ACC112 (cell line): ENCODE data around the gene SEC14L6.
"Not testable (repeated sequence)": the region's sequence is repeated elsewhere in the genome, so short reads cannot be mapped to it uniquely, and the experiment has no call there.

ENCODE experiments used
- H2AFZ ChIP-seq: fragments of 200-600 bp; sonication (generic); one replicate; pipeline ENCODE4 v1.6.0; 2017; ENCODE audit warnings: antibody characterized with exemption, low read length; ENCODE audit not compliant: unreplicated experiment
- H3K27ac ChIP-seq: fragments of 200-600 bp; sonication (generic); 2 replicates; pipeline ENCODE4 v1.5.1; 2014; ENCODE audit warnings: low read depth, mild to moderate bottlenecking, antibody characterized with exemption, low read length, moderate library complexity
- H3K27me3 ChIP-seq: fragments of 200-600 bp; sonication (generic); 2 replicates; pipeline ENCODE4 v1.6.1; 2014; ENCODE audit warnings: mild to moderate bottlenecking, antibody characterized with exemption, low read length, moderate library complexity, mixed read lengths; ENCODE audit not compliant: insufficient read depth
- H3K36me3 ChIP-seq: fragments of 200-600 bp; sonication (generic); 2 replicates; pipeline ENCODE4 v1.6.1; 2016; ENCODE audit warnings: mild to moderate bottlenecking, antibody characterized with exemption, low read length, moderate library complexity, mixed read lengths; ENCODE audit not compliant: insufficient read depth
- H3K4me1 ChIP-seq: fragments of 200-600 bp; sonication (generic); one replicate; pipeline ENCODE4 v1.6.1; 2016; ENCODE audit warnings: low read length, mixed read lengths; ENCODE audit not compliant: insufficient read depth, unreplicated experiment, control insufficient read depth
- H3K4me3 ChIP-seq: fragments of 200-600 bp; sonication (generic); 2 replicates; pipeline ENCODE4 v1.5.1; 2014; ENCODE audit warnings: mild to moderate bottlenecking, low read depth, low read length
- H3K79me2 ChIP-seq: fragments of 200-600 bp; sonication (generic); one replicate; pipeline ENCODE4 v1.6.0; 2016; ENCODE audit warnings: low read length; ENCODE audit not compliant: control insufficient read depth, unreplicated experiment, insufficient read depth

SEC14L6 gene

GRCh38 chr22:30555282-30556210 lies 9.0 kb upstream of the SEC14L6 start:
- no peak overlapping the region for H2AFZ ChIP-seq
- H3K4me1 ChIP-seq, result no peaks in the 10 kb centered on the region
- H3K27ac ChIP-seq, result no peak overlapping the region
- H3K79me2 ChIP-seq, result no peaks in the 10 kb centered on the region
- no peaks in the 10 kb centered on the region for H3K27me3 ChIP-seq
- H3K4me3 ChIP-seq, result no peak overlapping the region
- H3K36me3 ChIP-seq, result no peaks in the 10 kb centered on the region

- no peak overlapping the region for H3K27ac ChIP-seq
- no peak overlapping the region for H2AFZ ChIP-seq
- H3K4me1 ChIP-seq, result no peaks in the 10 kb centered on the region
Measured at GRCh38 chr22:30553971-30554370, 7.4 kb upstream of the SEC14L6 start.

GRCh38 chr22:30552719-30553118 lies 6.2 kb upstream of the SEC14L6 start:
- H3K4me3 ChIP-seq, result no peak overlapping the region
- H2AFZ ChIP-seq, result no peak overlapping the region
- H3K79me2 ChIP-seq, result no peaks in the 10 kb centered on the region
- H3K4me1 ChIP-seq, result no peaks in the 10 kb centered on the region
- no peaks in the 10 kb centered on the region for H3K27me3 ChIP-seq
- no peak overlapping the region for H3K27ac ChIP-seq
- no peaks in the 10 kb centered on the region for H3K36me3 ChIP-seq

More at GRCh38 chr22:30553971-30554370, 7.4 kb upstream of the SEC14L6 start:
- H3K36me3 ChIP-seq, result no peaks in the 10 kb centered on the region
- no peak overlapping the region for H3K4me3 ChIP-seq
- no peaks in the 10 kb centered on the region for H3K79me2 ChIP-seq
- H3K27me3 ChIP-seq, result no peaks in the 10 kb centered on the region

GRCh38 chr22:30551813-30552212 lies 5.3 kb upstream of the SEC14L6 start:
- not testable (repeated sequence) for H3K4me1 ChIP-seq, H3K79me2 ChIP-seq, H3K36me3 ChIP-seq, H2AFZ ChIP-seq, H3K27ac ChIP-seq, H3K27me3 ChIP-seq, H3K4me3 ChIP-seq

GRCh38 chr22:30547188-30547587 lies 647 bp upstream of the SEC14L6 start:
- Histone ChIP-seq H3K4me3 (no peak overlapping the region), H3K27me3 (0 out of 2 replicates have a peak, but pooled peaks cover 4% of the 10 kb centered on the region), H3K4me1 (no peaks in the 10 kb centered on the region), H3K27ac (no peak overlapping the region), H3K36me3 (no peaks in the 10 kb centered on the region), H2AFZ (no peak overlapping the region), H3K79me2 (no peaks in the 10 kb centered on the region)

GRCh38 chr22:30542811-30543188 lies 3.7 kb downstream of the SEC14L6 start:
- no peak overlapping the region for H2AFZ ChIP-seq
- no peaks in the 10 kb centered on the region for H3K36me3 ChIP-seq

GRCh38 chr22:30541961-30542810 lies 4.4 kb downstream of the SEC14L6 start:
- 0 out of 2 replicates have a peak, but pooled peaks cover 4% of the 10 kb centered on the region for H3K27me3 ChIP-seq
- peak overlapping the region; percentile 53; the same call in 1 of the 2 replicates for H3K4me3 ChIP-seq
- no peaks in the 10 kb centered on the region for H3K79me2 ChIP-seq
- H2AFZ ChIP-seq, result no peak overlapping the region
- no peaks in the 10 kb centered on the region for H3K4me1 ChIP-seq
- H3K27ac ChIP-seq, result no peak overlapping the region
- no peaks in the 10 kb centered on the region for H3K36me3 ChIP-seq

More at GRCh38 chr22:30542811-30543188, 3.7 kb downstream of the SEC14L6 start:
- 0 out of 2 replicates have a peak, but pooled peaks cover 4% of the 10 kb centered on the region for H3K27me3 ChIP-seq
- no peaks in the 10 kb centered on the region for H3K4me1 ChIP-seq
- no peak overlapping the region for H3K27ac ChIP-seq
- no peak overlapping the region for H3K4me3 ChIP-seq
- H3K79me2 ChIP-seq, result no peaks in the 10 kb centered on the region

GRCh38 chr22:30541511-30541910 lies 5.0 kb downstream of the SEC14L6 start:
- not testable (repeated sequence) for H2AFZ ChIP-seq, H3K79me2 ChIP-seq, H3K4me1 ChIP-seq, H3K27me3 ChIP-seq, H3K27ac ChIP-seq, H3K36me3 ChIP-seq
- H3K4me3 ChIP-seq, result 0 out of 2 replicates have a peak overlapping the region, but pooled peaks have one; percentile 53

GRCh38 chr22:30539368-30539767 lies 7.2 kb downstream of the SEC14L6 start:
- Histone ChIP-seq H3K79me2 (no peaks in the 10 kb centered on the region), H2AFZ (no peak overlapping the region), H3K27ac (no peak overlapping the region), H3K4me1 (no peaks in the 10 kb centered on the region), H3K27me3 (0 out of 2 replicates have a peak, but pooled peaks cover 4% of the 10 kb centered on the region), H3K4me3 (no peak overlapping the region), H3K36me3 (no peaks in the 10 kb centered on the region)

- Histone ChIP-seq H3K79me2 (no peaks in the 10 kb centered on the region), H3K27ac (no peak overlapping the region), H3K36me3 (no peaks in the 10 kb centered on the region), H3K4me3 (no peak overlapping the region), H3K4me1 (no peaks in the 10 kb centered on the region), H3K27me3 (0 out of 2 replicates have a peak, but pooled peaks cover 4% of the 10 kb centered on the region), H2AFZ (no peak overlapping the region)
Measured at GRCh38 chr22:30538280-30538679, 8.3 kb downstream of the SEC14L6 start.
